Lower leg skin (tissue), 4 donors: ENCODE measurements around the gene GMEB2. TPM values are rescaled to one million over a fixed set of nuclear protein-coding genes. Genes with fewer than 3 reads are reported as not detected.

Experiments
- DNase-seq, 2 donors: peaks; one replicate each; pipeline ENCODE4 v3.0.0-alpha.2; 2019; ENCODE audit warnings: low spot score in 2 of 2
- H3K4me3 ChIP-seq: fragments of 200-600 bp; sonication (generic); 2 replicates; pipeline ENCODE4 v1.5.1; 2017; ENCODE audit warnings: mild to moderate bottlenecking, low read depth; ENCODE audit not compliant: poor library complexity, severe bottlenecking
- POLR2A ChIP-seq, 2 donors: fragments of 450-650 bp; IDR thresholded peaks; one replicate each; pipeline ENCODE4 v1.6.1; 2016 to 2017; ENCODE audit warnings: antibody characterized with exemption in 2 of 2, mild to moderate bottlenecking in 1 of 2, moderate library complexity in 1 of 2
- WGBS, 2 donors: methylation state at CpG; one replicate each; pipeline ENCODE4 v1.1.5; 2018; 5-methylcytosine and 5-hydroxymethylcytosine counted together
- intact Hi-C: fragments of 100-400 bp; cut with DNase I; formaldehyde crosslinking; loops from one replicate; pipeline ENCODE4 v1.15.0; 2023; ENCODE audit warnings: low total_unique reads
- total RNA-seq, 4 donors: library from RNA; depleted of rRNA; stranded (reverse); fragments of >200 nt; gene quantifications; one replicate each; pipeline ENCODE4 v1.1.0, GENCODE V29; 2016
- TF ChIP-seq, protein P1 (sequence below), 3 donors: fragments of 450-650 bp; IDR thresholded peaks; one replicate each; pipeline ENCODE4 v1.5.1; 2016; ENCODE audit warnings: antibody characterized with exemption in 3 of 3, mild to moderate bottlenecking in 3 of 3, moderate library complexity in 2 of 3

Gene GMEB2
- total RNA-seq, 4 donors from 2014 or later = 11.9 to 18.3 (median 13.7) TPM

DNA sequence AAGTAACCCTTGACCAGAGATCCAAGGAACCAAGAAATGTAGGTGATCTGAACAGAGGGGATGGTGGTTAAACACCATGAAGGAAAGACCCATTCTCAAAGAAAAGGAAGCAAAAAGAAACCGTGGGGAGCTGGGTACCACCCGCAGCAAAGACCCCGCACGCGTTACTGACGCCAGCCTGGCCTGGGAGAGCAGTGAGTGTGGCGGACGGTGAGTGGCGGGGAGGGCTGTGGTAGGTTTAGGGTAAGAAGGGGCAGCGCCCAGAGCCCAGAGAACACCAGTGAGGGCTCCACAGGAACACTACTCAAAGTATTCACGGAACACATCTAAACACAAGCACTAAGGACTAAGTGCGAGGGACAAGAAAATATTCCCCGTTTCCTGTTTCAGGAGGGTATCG lies 4.2 kb downstream of the GMEB2 start:
- DNase-seq = no peak
- intact Hi-C loops = no loop called here

DNA sequence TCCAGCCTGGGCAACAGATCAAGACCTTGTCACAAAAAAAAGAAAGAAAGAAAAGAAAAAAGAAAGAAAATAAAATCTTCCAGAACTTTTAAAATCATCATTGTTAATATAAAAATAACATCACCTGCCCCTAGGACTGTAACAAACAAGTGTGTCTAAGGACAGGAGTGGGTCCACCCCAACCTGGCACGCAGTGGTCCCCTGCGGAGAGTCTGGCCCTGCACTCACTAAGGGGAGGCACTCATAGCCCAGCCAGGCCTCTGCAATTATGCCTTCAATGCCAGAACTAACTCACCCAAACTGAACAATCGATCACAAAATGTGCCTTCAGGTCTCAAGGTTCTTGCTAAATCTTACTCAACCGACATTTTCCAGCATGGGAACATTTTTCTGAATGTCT lies 4.8 kb downstream of the GMEB2 start:
- DNase-seq = no peak
- TF ChIP-seq, protein P1, sequence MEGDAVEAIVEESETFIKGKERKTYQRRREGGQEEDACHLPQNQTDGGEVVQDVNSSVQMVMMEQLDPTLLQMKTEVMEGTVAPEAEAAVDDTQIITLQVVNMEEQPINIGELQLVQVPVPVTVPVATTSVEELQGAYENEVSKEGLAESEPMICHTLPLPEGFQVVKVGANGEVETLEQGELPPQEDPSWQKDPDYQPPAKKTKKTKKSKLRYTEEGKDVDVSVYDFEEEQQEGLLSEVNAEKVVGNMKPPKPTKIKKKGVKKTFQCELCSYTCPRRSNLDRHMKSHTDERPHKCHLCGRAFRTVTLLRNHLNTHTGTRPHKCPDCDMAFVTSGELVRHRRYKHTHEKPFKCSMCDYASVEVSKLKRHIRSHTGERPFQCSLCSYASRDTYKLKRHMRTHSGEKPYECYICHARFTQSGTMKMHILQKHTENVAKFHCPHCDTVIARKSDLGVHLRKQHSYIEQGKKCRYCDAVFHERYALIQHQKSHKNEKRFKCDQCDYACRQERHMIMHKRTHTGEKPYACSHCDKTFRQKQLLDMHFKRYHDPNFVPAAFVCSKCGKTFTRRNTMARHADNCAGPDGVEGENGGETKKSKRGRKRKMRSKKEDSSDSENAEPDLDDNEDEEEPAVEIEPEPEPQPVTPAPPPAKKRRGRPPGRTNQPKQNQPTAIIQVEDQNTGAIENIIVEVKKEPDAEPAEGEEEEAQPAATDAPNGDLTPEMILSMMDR (IDR thresholded peaks at IDR 0.05) = no peak
- no peak for TF ChIP-seq POLR2A (IDR thresholded peaks at IDR 0.05)
- intact Hi-C loops = no loop called here
- 92 to 95% methylated on average over 4 of the region's 4 CpGs for WGBS, 2 donors
- H3K4me3 ChIP-seq = no peak overlapping the region

More for the DNA sequence above, 4.2 kb downstream of the GMEB2 start:
- no peak overlapping the region for H3K4me3 ChIP-seq
- TF ChIP-seq, protein P1 (IDR thresholded peaks at IDR 0.05) = no peak
- TF ChIP-seq POLR2A (IDR thresholded peaks at IDR 0.05) = no peak
- WGBS, 2 donors = 94 to 96% methylated on average over 14 of the region's 14 CpGs

DNA sequence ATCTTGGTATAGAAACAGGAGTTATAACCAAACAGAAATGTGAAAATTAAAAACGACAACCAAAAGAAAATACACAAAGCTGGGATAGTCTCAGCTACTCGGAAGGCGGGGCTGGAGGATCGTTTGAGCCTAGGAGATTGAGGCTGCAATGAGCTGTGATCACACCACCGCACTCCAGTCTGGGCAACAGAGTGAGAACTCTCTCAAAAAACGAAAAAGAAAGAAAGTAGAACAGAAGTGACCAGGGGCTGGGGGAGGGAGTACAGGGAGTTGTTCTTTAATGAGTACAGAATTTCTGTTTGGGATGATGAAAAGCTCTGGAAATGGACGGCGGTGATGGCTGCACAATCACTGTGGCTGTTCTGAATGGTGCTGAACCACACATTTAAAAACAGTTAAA lies 5.9 kb downstream of the GMEB2 start:
- no peak overlapping the region for H3K4me3 ChIP-seq
- 84 to 88% methylated on average over 8 of the region's 8 CpGs for whole genome bisulfite sequencing, 2 donors
- no peak for TF ChIP-seq POLR2A (IDR thresholded peaks at IDR 0.05)
- TF ChIP-seq, protein P1 (IDR thresholded peaks at IDR 0.05) = no peak
- intact Hi-C loops = no loop called here
- DNase-seq = no peak

DNA sequence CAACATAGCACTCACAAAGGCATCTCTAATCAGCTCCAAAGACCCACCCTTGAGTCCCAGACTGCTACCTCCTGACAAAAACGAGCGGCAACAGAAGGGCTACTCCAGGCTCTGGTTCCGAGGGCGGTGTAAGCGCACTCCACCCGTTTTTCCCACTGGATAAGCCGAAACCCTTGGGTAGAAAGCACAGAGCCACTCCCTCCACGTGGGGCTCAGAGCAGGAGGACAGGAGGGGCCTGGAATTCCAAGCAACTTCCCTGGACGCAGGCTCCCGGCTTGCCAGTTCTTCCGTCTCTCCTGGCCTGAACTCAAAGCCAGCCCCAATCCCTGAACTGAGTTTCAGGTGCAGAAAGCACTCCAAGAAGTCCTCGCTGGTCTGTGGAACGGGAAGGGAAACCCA lies 7.4 kb downstream of the GMEB2 start:
- intact Hi-C loops = no loop called here
- TF ChIP-seq POLR2A (IDR thresholded peaks at IDR 0.05) = no peak
- TF ChIP-seq, protein P1 (IDR thresholded peaks at IDR 0.05) = no peak
- no peak for DNase-seq
- no peak overlapping the region for H3K4me3 ChIP-seq
- WGBS, 2 donors = 82 to 85% methylated on average over 13 of the region's 13 CpGs

DNA sequence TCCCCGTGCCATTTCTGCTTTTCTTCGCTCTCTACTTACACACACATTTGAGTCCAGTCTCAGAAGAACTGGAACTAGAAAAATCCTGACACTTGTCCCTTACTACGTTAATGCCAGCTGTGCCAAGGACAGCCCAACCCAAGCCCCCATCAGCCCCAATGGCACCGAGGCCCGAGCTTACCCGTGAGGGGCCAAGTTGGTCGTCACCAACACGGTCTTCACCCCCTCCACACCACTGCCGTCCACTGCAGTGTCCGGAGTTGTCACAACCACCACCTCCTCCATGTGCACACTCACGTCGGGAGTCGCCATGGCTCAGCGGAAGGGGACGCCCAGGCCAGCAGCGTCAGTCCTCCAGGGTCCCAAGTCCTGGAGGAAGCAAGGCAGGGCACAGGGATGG lies 7.8 kb downstream of the GMEB2 start:
- no peak for DNase-seq
- 94 to 96% methylated on average over 16 of the region's 16 CpGs for WGBS, 2 donors
- no peak for TF ChIP-seq POLR2A (IDR thresholded peaks at IDR 0.05)
- TF ChIP-seq, protein P1 (IDR thresholded peaks at IDR 0.05) = no peak

DNA sequence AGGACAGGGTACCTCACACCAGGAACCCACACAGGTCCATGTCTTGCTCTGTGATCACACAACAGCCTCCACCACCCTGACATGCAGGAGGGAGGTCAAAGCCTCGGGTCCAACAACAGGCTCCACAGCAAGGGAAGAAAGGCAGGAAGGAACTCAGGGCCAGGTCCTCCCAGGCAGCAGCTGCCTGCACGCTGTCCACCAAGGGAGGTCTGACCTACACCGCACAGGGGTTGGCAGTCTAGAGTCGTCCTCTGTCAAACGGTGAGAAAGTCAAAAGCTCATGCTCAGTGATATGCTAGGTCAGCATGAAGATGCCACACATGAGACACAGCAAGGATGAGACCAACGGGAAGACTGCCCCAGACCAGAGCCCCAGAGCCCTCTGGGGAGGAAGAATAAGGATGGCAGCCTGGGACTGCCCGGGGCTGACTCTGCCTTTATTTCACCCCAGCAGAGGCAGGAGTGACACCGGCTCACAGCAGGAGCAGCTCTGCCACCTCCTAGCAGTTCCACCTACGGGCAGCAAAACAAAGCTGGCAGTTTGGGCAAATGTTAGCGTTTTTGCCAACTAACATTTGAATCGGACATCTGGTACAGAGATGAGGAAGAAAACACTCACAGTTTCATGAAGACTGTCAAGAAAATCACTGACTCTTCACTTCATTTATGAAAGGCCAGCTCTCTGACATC lies 8.5 kb downstream of the GMEB2 start:
- intact Hi-C loops = no loop called here
- no peak overlapping the region for H3K4me3 ChIP-seq
- no peak for TF ChIP-seq POLR2A (IDR thresholded peaks at IDR 0.05)
- TF ChIP-seq, protein P1 (IDR thresholded peaks at IDR 0.05) = no peak
- 90 to 91% methylated on average over 11 of the region's 11 CpGs for WGBS, 2 donors
- DNase-seq = no peak

More for the DNA sequence above, 7.8 kb downstream of the GMEB2 start:
- no peak overlapping the region for H3K4me3 ChIP-seq
- intact Hi-C loops = no loop called here
